NCI-H2196 treated with DMSO at 0.1 percent for 48 hours (cell line): ENCODE data around the gene LY6G6C.

Experiments used
- DNase-seq: peaks from one replicate; lab custom pipeline; 2025; ENCODE audit not compliant: unreplicated experiment; lab: John Stamatoyannopoulos, UW

The LY6G6C gene

GRCh38 chr6:31687321-31687720 is 34.2 kb downstream of the LY6G6C start:
- no peak for DNase-seq

- no peak for DNase-seq
Measured at GRCh38 chr6:31686483-31686882, 35.1 kb downstream of the LY6G6C start.

- no peak for DNase-seq
Measured at GRCh38 chr6:31683591-31683990, 38.0 kb downstream of the LY6G6C start.

GRCh38 chr6:31681135-31681671 is 40.3 kb downstream of the LY6G6C start:
- DNase-seq, result no peak

GRCh38 chr6:31680226-31681134 is 41.1 kb downstream of the LY6G6C start, which contains the start of gene LY6G5C:
TSS of gene LY6G5C (minus strand) at chr6:31681067. CDS start at chr6:31680373, 694 bp downstream.
- peak; percentile 91 for DNase-seq

GRCh38 chr6:31677955-31678354 is 43.6 kb downstream of the LY6G6C start:
- DNase-seq, result no peak

- no peak for DNase-seq
Measured at GRCh38 chr6:31676904-31677303, 44.6 kb downstream of the LY6G6C start.

GRCh38 chr6:31676322-31676903 is 45.1 kb downstream of the LY6G6C start:
- DNase-seq, result no peak

GRCh38 chr6:31669676-31670075 is 51.9 kb downstream of the LY6G6C start, which contains the start of gene LY6G5B:
TSS of gene LY6G5B (plus strand) at chr6:31669976. CDS start at chr6:31670951, 975 bp downstream.
- no peak for DNase-seq
